ENCODE data around the gene SLC9A5.

SLC9A5 gene

GRCh38 chr16:67216612-67217490 lies 31.9 kb upstream of the SLC9A5 start:
- DNase-seq: no peak

GRCh38 chr16:67223992-67224391 lies 24.8 kb upstream of the SLC9A5 start:
- no peak for DNase-seq

GRCh38 chr16:67226295-67226803 lies 22.4 kb upstream of the SLC9A5 start:
- no peak for DNase-seq

GRCh38 chr16:67226804-67227566 lies 21.8 kb upstream of the SLC9A5 start, which contains the start of gene TMEM208:
TSS of gene TMEM208 (plus strand) at chr16:67227130. CDS start at chr16:67227219, 89 bp downstream.
- DNase-seq: peak; percentile 98

GRCh38 chr16:67227567-67227921 lies 21.2 kb upstream of the SLC9A5 start:
- no peak for DNase-seq

GRCh38 chr16:67228034-67228785 lies 20.6 kb upstream of the SLC9A5 start:
- DNase-seq: no peak

- no peak for DNase-seq
Observed at GRCh38 chr16:67228905-67229304, 19.9 kb upstream of the SLC9A5 start.

- no peak for DNase-seq
Observed at GRCh38 chr16:67229906-67230808, 18.6 kb upstream of the SLC9A5 start.

GRCh38 chr16:67230809-67231660 lies 17.7 kb upstream of the SLC9A5 start:
- no peak for DNase-seq

- DNase-seq: no peak
Observed at GRCh38 chr16:67233596-67233995, 15.2 kb upstream of the SLC9A5 start.

- no peak for DNase-seq
Observed at GRCh38 chr16:67234180-67234597, 14.6 kb upstream of the SLC9A5 start.

GRCh38 chr16:67235816-67236562 lies 12.8 kb upstream of the SLC9A5 start:
- no peak for DNase-seq

GRCh38 chr16:67236563-67237395 lies 12.0 kb upstream of the SLC9A5 start:
- peak; percentile 50 for DNase-seq

GRCh38 chr16:67237396-67238277 lies 11.1 kb upstream of the SLC9A5 start:
- no peak for DNase-seq

- DNase-seq: no peak
Observed at GRCh38 chr16:67238278-67238575, 10.6 kb upstream of the SLC9A5 start.

- no peak for DNase-seq
Observed at GRCh38 chr16:67238806-67239470, 9.8 kb upstream of the SLC9A5 start.

- no peak for DNase-seq
Observed at GRCh38 chr16:67240506-67240905, 8.3 kb upstream of the SLC9A5 start.

Measured in activated T-cell treated with anti-CD3 and anti-CD28 coated beads for 4 hours (primary cell).